ENCODE measurements around the gene DRG2.
A peak's percentile ranks its signal among the peaks of the same experiment; 100 is the strongest.

The DRG2 gene

GRCh38 chr17:18087610-18088491 lies at the start of gene DRG2 (continued):
- TF ChIP-seq ZBTB11 (tag by site-specific recombination; conservative IDR thresholded peaks at IDR 0.05; ENCODE audit: low read depth) (peak; percentile 100), ZBTB44 (tag by site-specific recombination; IDR thresholded peaks at IDR 0.05) (peak; percentile 77), ZNF2 (tag by site-specific recombination; IDR thresholded peaks at IDR 0.05) (peak; percentile 96; the same call in 1 of the 2 replicates), ZNF391 (tag by site-specific recombination; IDR thresholded peaks at IDR 0.05; ENCODE audit: borderline replicate concordance, low read depth) (peak; percentile 99; the same call in 1 of the 2 replicates), ZNF155 (tag by site-specific recombination; IDR thresholded peaks at IDR 0.05) (no peak), PRDM10 (tag by site-specific recombination; IDR thresholded peaks at IDR 0.05) (peak; percentile 80), ZNF211 (tag by site-specific recombination; IDR thresholded peaks at IDR 0.05; ENCODE audit: low read depth) (no peak), PRDM1 (tag by site-specific recombination; IDR thresholded peaks at IDR 0.05) (peak; percentile 37; the same call in 1 of the 2 replicates), ZFP41 (tag by site-specific recombination; IDR thresholded peaks at IDR 0.05; ENCODE audit: borderline replicate concordance) (no peak; the same call in 1 of the 2 replicates), ZNF626 (tag by site-specific recombination; IDR thresholded peaks at IDR 0.05) (no peak; the same call in 1 of the 2 replicates), KLF7 (tag by site-specific recombination; IDR thresholded peaks at IDR 0.05; ENCODE audit: borderline replicate concordance) (peak; percentile 97), ZFP3 (tag by site-specific recombination; IDR thresholded peaks at IDR 0.05; ENCODE audit: low read depth) (no peak), ZNF629 (tag by site-specific recombination; IDR thresholded peaks at IDR 0.05) (peak; percentile 90), ZNF302 (tag by site-specific recombination; IDR thresholded peaks at IDR 0.05; ENCODE audit: low read depth) (no peak), HOXC10 (CRISPR knock-in tag; IDR thresholded peaks at IDR 0.05) (no peak), ZBTB49 (tag by site-specific recombination; IDR thresholded peaks at IDR 0.05; ENCODE audit: low read depth) (no peak), ZNF114 (tag by site-specific recombination; IDR thresholded peaks at IDR 0.05) (no peak), ZNF664 (tag by site-specific recombination; IDR thresholded peaks at IDR 0.05) (peak; percentile 64), ZNF404 (tag by site-specific recombination; IDR thresholded peaks at IDR 0.05) (no peak; the same call in 1 of the 2 replicates), BCL11B (tag by site-specific recombination; IDR thresholded peaks at IDR 0.05; ENCODE audit: low read depth) (peak; percentile 84), ZNF37A (tag by site-specific recombination; IDR thresholded peaks at IDR 0.05) (peak; percentile 54), SALL2 (tag by site-specific recombination; IDR thresholded peaks at IDR 0.05; ENCODE audit: borderline replicate concordance) (no peak), PRDM6 (tag by site-specific recombination; IDR thresholded peaks at IDR 0.05) (no peak), MZF1 (tag by site-specific recombination; IDR thresholded peaks at IDR 0.05; ENCODE audit: borderline replicate concordance) (peak; percentile 80; the same call in 1 of the 2 replicates), ZSCAN23 (tag by site-specific recombination; IDR thresholded peaks at IDR 0.05) (peak; percentile 98)

Measured in HEK293 (cell line).